ENCODE measurements around the gene NEK10.

DNA sequence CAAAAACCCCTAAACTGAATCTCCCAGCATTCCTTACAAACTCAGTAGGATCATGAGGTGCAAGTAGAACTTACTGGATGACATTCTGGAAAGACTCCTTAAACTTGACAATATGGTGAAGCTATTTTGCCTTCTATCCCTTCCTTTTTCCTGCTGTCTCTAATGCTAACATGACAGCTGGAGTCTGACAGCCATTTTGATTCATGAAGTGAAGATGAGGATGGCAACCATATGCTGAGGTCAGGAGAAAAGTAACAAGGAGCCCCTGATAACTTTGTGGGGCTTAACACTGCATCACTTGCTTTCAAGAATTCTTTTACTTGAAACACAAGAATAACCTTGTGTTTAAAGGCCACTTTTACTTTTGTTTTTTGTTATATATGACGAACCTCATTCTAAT, 15.0 kb upstream of the NEK10 start:
- TF ChIP-seq, protein P1, sequence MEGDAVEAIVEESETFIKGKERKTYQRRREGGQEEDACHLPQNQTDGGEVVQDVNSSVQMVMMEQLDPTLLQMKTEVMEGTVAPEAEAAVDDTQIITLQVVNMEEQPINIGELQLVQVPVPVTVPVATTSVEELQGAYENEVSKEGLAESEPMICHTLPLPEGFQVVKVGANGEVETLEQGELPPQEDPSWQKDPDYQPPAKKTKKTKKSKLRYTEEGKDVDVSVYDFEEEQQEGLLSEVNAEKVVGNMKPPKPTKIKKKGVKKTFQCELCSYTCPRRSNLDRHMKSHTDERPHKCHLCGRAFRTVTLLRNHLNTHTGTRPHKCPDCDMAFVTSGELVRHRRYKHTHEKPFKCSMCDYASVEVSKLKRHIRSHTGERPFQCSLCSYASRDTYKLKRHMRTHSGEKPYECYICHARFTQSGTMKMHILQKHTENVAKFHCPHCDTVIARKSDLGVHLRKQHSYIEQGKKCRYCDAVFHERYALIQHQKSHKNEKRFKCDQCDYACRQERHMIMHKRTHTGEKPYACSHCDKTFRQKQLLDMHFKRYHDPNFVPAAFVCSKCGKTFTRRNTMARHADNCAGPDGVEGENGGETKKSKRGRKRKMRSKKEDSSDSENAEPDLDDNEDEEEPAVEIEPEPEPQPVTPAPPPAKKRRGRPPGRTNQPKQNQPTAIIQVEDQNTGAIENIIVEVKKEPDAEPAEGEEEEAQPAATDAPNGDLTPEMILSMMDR (IDR thresholded peaks at IDR 0.05): no peak
- TF ChIP-seq POLR2A (IDR thresholded peaks at IDR 0.05): no peak
